ENCODE data around the gene TOR1AIP2.

TOR1AIP2 gene

DNA sequence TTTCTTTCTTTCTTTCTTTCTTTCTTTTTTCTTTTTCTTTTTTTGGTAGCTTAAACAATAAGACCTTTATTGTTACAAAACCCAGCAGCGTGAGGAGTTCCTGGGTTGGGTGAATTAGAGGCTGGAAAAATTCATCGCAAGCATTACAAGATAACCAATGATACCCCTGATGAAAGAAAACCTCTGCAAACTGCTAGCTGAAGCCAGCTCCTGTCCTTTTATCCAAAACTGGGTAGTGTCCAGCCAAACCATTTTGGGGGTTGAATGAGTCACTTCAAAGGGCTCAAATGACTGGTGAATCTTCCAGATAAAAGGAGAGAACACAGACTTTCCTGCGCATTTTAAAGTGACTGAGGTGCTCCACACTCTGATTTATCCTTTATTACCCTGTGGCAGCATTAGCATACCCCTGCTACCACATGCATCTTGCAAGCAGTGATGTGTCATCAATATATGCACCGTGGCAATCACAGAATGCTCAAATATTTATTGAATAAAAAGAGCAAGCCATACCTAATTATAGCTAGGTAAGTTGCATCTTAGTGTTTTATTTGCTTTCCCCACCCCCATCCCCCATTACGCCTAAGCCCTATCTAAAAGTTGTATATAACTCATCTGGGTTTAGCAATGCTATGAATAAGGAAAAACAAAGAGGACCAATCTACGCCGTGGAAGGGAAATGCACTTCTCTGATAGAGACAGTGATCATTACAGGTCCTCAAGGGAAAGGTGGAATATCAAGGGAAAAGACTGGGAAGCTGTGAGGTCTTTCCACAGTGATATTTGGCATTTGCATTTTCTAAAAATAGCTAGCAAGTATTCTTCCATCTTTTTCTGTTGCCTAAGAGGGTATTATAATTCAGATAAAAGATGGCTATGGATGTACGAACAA is 44.6 kb upstream of the TOR1AIP2 start:
- H3K4me2 ChIP-seq (ENCODE audit: low read depth, low read length, poor library complexity, severe bottlenecking), result no peak overlapping the region
- no peaks in the 10 kb centered on the region for H3K79me2 ChIP-seq (ENCODE audit: insufficient read depth, low read length)
- no peak overlapping the region for H3K27ac ChIP-seq (ENCODE audit: low read depth, low read length)
- no peak overlapping the region for H3K9ac ChIP-seq (ENCODE audit: low read length)
- TF ChIP-seq, protein P1, sequence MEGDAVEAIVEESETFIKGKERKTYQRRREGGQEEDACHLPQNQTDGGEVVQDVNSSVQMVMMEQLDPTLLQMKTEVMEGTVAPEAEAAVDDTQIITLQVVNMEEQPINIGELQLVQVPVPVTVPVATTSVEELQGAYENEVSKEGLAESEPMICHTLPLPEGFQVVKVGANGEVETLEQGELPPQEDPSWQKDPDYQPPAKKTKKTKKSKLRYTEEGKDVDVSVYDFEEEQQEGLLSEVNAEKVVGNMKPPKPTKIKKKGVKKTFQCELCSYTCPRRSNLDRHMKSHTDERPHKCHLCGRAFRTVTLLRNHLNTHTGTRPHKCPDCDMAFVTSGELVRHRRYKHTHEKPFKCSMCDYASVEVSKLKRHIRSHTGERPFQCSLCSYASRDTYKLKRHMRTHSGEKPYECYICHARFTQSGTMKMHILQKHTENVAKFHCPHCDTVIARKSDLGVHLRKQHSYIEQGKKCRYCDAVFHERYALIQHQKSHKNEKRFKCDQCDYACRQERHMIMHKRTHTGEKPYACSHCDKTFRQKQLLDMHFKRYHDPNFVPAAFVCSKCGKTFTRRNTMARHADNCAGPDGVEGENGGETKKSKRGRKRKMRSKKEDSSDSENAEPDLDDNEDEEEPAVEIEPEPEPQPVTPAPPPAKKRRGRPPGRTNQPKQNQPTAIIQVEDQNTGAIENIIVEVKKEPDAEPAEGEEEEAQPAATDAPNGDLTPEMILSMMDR (IDR thresholded peaks at IDR 0.05; ENCODE audit: insufficient read depth, low read length, poor library complexity, severe bottlenecking), result no peak
- no peak for TF ChIP-seq EZH2phosphoT487 (conservative IDR thresholded peaks at IDR 0.05; ENCODE audit: low read length)
- H4K20me1 ChIP-seq (ENCODE audit: low read depth, low read length), result no peaks in the 10 kb centered on the region
- H3F3A ChIP-seq (ENCODE audit: insufficient read depth), result no peaks in the 10 kb centered on the region
- H3K27me3 ChIP-seq (ENCODE audit: low read length), result no peaks in the 10 kb centered on the region
- no peak overlapping the region for H3K4me3 ChIP-seq (ENCODE audit: insufficient read depth, low read length, poor library complexity, severe bottlenecking)
- H2AFZ ChIP-seq (ENCODE audit: low read depth, low read length, severe bottlenecking), result no peak overlapping the region
- H3K9me2 ChIP-seq (replicated peaks; ENCODE audit: insufficient read depth, low read length), result no peaks in the 10 kb centered on the region
- H3K9me3 ChIP-seq (ENCODE audit: insufficient read depth, low read length), result no peaks in the 10 kb centered on the region
- no peaks in the 10 kb centered on the region; the same call in 1 of the 2 replicates for H3K36me3 ChIP-seq (ENCODE audit: low read length)

DNA sequence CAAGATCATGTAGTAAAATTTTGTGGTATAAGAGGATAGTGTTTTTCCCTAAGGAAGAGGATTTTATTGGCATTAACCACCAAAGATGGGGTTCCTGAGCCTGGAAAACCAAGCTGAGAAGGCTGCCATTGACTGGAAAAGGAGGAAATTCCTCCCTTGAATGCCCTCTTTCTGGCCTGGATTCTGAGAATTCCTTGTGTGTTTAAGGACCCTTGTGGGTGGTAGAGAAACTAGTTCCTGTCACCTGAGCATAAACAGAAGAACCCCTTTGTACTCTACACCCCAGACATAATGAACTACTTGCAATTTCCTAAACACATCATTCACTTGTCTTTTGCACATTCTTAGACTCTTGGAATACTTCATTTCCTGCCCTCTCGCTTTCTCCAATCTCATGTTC is 43.9 kb upstream of the TOR1AIP2 start:
- Histone ChIP-seq H3K27me3 (ENCODE audit: low read length) (no peaks in the 10 kb centered on the region), H3K27ac (ENCODE audit: low read depth, low read length) (no peak overlapping the region), H3K9me3 (ENCODE audit: insufficient read depth, low read length) (no peaks in the 10 kb centered on the region), H4K20me1 (ENCODE audit: low read depth, low read length) (no peaks in the 10 kb centered on the region), H3K9ac (ENCODE audit: low read length) (no peak overlapping the region), H3K4me2 (ENCODE audit: low read depth, low read length, poor library complexity, severe bottlenecking) (no peak overlapping the region), H3K9me2 (replicated peaks; ENCODE audit: insufficient read depth, low read length) (no peaks in the 10 kb centered on the region), H3K4me3 (ENCODE audit: insufficient read depth, low read length, poor library complexity, severe bottlenecking) (no peak overlapping the region), H3F3A (ENCODE audit: insufficient read depth) (no peaks in the 10 kb centered on the region), H2AFZ (ENCODE audit: low read depth, low read length, severe bottlenecking) (no peak overlapping the region), H3K79me2 (ENCODE audit: insufficient read depth, low read length) (no peaks in the 10 kb centered on the region), H3K36me3 (ENCODE audit: low read length) (no peaks in the 10 kb centered on the region; the same call in 1 of the 2 replicates)
- TF ChIP-seq EZH2phosphoT487 (conservative IDR thresholded peaks at IDR 0.05; ENCODE audit: low read length), result no peak
- TF ChIP-seq, protein P1 (IDR thresholded peaks at IDR 0.05; ENCODE audit: insufficient read depth, low read length, poor library complexity, severe bottlenecking), result no peak

DNA sequence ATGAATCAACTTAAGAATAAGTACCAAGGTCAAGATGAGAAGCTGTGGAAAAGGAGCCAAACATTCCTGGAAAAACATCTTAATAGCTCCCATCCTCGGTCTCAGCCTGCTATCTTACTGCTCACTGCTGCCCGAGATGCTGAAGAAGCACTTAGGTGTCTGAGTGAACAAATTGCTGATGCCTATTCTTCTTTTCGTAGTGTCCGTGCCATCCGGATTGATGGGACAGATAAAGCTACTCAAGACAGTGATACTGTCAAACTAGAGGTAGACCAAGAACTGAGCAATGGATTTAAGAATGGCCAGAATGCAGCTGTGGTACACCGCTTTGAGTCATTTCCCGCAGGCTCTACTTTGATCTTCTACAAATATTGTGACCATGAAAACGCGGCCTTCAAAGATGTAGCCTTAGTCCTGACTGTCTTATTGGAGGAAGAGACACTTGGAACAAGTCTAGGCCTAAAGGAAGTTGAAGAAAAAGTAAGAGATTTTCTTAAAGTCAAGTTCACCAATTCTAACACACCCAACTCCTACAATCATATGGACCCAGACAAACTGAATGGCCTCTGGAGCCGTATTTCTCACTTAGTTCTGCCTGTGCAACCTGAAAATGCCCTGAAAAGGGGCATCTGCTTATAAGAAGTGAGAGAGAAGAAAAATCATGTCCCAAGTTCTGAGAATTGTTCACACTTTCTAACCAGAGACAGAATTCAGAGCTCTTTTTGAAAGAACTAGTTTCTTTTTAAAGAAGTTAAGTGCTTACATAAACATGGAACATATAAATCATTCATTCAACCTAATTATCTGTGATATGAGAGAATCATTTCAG is 40.2 kb upstream of the TOR1AIP2 start:
- Histone ChIP-seq H2AFZ (ENCODE audit: low read depth, low read length, severe bottlenecking) (no peak overlapping the region), H3K4me3 (ENCODE audit: insufficient read depth, low read length, poor library complexity, severe bottlenecking) (no peak overlapping the region), H3K36me3 (ENCODE audit: low read length) (peaks cover 6% of the 10 kb centered on the region; the same call in 1 of the 2 replicates), H3K27ac (ENCODE audit: low read depth, low read length) (no peak overlapping the region), H3K9me3 (ENCODE audit: insufficient read depth, low read length) (no peaks in the 10 kb centered on the region), H3K9ac (ENCODE audit: low read length) (no peak overlapping the region), H3K79me2 (ENCODE audit: insufficient read depth, low read length) (no peaks in the 10 kb centered on the region), H3K4me2 (ENCODE audit: low read depth, low read length, poor library complexity, severe bottlenecking) (no peak overlapping the region), H3K27me3 (ENCODE audit: low read length) (no peaks in the 10 kb centered on the region), H4K20me1 (ENCODE audit: low read depth, low read length) (no peaks in the 10 kb centered on the region), H3K9me2 (replicated peaks; ENCODE audit: insufficient read depth, low read length) (no peaks in the 10 kb centered on the region), H3F3A (ENCODE audit: insufficient read depth) (no peaks in the 10 kb centered on the region)
- TF ChIP-seq, protein P1 (IDR thresholded peaks at IDR 0.05; ENCODE audit: insufficient read depth, low read length, poor library complexity, severe bottlenecking), result no peak
- no peak for TF ChIP-seq EZH2phosphoT487 (conservative IDR thresholded peaks at IDR 0.05; ENCODE audit: low read length)

Data from SU-DHL-6 (cell line).